ENCODE data around the gene PTGER2.

PTGER2 gene

DNA sequence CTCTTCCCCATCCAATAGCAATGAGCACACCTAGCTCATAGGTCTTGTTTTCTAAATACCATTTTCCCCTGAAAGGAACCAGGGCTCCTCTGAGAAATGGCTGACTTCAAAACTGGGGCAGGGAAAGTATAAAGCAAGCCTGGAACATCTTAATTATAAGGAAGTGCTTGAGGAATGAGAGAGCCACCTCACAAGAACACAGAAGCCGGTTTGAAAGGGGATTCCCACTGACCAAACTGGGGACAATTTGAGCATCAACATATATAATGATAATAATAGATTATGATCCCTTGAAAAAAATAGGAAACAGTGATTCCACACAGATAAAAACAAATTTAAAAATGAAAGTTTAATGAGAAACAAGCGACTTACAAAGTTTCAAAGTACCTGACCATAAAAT lies 22.1 kb downstream of the PTGER2 start:
- DNase-seq (ENCODE audit: low read depth in 2 of 2): no peak

DNA sequence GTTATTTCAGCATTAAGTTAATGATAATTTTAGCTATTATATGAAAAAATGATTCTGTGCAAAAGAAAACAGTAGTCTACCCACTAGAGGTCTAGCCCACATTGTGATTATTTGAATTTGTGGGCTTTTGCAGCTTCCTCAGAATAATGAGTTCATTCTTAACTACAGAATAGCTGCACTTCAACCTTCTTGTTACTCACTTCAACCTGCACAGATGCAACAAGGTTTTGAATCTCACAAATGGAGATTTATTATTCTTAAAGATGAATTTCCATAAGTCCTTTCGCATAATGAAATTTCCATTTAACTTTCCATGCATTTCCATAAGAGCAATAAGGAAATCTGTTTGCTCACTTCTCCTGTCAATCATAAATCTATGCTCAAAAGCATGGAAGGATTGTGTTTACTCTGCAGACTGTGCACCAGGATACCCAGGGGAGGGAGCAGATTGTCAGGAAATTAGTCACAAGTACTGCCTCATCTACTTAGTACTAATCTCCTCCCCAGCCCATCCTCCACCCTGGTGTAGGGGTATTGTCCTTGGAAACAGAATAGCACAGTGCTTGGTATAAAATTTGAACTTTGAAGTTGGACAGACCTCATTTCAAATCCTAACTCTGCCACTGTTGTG lies 24.1 kb downstream of the PTGER2 start:
- no peak for DNase-seq (ENCODE audit: low read depth in 2 of 2)

DNA sequence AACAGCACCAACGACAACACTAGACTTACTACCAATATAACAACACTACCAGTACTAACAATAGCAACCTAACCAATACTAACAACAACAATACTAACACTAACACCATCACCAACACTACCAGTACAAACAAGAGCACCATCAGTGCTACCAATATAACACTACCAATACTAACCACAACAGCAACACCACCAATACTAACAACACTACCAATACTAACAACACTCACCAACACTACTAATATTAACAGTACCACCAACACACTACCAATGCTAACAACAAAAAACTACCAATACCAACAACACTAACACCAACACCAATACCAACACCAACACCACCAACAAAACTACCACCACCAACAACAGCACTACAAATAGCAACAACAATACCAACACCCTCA lies 25.1 kb downstream of the PTGER2 start:
- no peak for DNase-seq (ENCODE audit: low read depth in 2 of 2)

DNA sequence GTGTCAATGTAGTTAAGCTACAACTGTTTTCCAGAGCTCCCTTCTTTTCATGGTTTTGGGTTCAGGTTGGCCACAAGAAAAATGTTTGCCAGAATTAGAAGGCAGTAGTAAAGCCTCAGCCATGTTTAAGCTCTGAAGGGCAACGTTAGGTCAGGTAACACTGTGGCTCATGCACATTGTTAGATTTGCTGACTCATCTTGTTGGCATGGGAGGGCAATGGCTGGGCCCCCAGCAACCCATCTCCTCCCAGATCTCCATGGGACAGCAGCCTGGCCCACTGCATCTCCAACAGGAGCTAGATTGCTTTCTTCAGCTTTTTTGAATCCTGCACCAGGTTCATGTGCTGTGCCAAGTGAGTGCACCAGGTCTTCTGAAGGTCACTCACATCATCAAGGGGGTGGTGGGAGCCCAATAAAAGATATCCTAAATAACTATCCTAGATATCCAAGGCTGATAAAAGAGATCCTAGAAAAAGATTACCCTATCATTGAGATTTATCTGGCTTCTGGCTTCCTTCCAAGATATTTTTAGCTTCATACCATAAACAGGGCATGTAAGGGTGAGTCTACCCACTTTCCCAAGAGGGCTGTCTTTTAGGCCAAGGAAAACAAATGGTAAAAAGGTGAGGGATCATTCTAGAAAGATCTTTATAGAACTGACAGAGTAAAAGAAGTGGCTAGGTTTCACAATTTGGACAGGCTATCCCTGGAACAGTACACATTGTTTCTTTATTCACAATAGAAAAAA lies 28.9 kb downstream of the PTGER2 start:
- DNase-seq (ENCODE audit: low read depth in 2 of 2): no peak

DNA sequence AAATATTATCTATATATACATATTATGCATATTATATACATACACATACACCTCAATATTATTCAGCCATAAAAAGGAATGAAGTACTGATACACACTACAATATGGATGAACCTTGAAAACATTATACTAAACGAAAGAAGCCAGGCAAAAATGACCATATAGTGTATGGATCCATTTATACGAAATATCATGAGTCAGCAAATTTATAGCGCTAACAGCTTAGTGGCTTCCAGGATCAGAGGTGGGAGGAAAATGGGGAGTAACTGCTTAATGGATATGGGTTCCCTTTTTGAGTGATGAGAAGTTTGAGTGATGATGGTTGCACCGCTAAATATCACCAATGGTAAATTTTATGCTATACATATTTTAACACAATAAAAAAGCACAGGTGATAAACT lies 32.7 kb downstream of the PTGER2 start:
- no peak for DNase-seq (ENCODE audit: low read depth in 2 of 2)

DNA sequence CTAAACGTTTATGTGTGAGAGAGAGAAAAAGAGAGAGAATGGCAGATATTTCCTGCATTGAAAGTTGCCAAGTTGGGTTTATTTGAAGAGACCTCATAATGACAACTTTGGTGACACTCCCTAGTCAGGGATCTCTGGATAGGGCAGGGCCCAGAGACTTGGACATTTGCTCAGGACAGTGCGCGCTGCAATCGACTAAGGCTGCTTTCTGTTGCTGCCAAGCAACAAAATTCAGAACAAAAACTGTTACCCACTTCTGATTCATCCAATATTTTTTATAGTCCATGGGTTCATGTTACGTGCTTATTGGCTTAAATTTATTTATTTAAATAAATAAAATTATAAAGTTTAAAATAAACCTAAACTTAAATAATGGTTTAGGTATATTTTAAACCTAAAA lies 34.2 kb downstream of the PTGER2 start:
- DNase-seq (ENCODE audit: low read depth in 2 of 2): no peak

DNA sequence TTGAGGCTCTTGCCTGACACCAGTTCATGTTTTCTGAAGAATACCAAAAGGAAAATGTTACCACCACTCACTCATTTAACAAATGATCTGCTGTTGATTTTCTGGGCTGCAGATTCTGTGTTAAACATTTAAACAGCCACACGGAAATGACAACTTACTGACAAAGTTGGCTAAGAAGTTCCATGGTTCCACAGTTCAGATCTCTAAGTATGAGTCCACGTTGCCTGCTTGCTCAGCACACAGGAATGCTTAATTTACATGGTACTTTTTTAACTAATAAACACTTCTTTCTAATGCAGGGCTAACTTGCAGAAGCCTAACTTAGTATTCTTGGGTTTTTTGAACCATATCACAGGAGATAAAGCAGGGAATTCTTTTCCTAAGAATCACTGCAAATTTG lies 34.7 kb downstream of the PTGER2 start:
- DNase-seq (ENCODE audit: low read depth in 2 of 2): no peak

DNA sequence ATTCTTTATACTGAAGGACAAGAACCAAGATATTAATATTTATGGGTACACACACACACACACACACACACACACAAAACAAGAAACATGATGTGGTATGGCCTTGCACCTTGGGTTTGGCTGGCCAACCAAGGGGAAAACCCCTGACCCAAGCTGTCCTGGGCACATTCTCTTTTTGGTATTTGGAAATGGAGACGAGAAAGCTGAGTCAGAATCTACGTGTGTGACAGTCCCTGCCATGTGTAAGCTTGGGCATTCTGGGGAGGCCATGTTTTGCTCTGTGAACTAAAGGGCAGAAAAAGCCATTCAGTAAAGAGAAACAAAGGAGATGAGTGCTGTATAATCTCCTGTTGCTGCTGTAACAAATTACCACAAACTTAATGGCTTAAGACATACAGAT lies 35.6 kb downstream of the PTGER2 start:
- peak in 1 of 2 donors; percentile 34 for DNase-seq (ENCODE audit: low read depth in 2 of 2)

DNA sequence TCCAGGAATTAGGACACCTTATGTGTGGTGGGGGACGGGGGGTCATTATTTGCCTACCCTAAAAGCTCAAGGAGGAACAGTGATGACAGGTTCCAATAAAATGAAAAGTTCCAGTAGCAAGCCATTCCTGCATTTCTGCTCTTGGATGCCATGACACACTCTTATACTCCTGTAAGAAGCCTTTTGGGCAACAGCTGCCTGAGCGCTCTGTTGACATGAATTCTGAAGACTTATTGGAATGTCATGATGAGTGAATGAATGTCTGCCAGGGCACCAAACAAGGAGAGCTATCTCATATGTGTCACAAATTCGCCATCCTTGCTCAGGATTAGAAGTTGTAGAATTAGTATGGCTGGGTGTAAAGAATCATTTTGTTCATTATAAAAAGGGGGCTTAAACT lies 36.3 kb downstream of the PTGER2 start:
- no peak for DNase-seq (ENCODE audit: low read depth in 2 of 2)

DNA sequence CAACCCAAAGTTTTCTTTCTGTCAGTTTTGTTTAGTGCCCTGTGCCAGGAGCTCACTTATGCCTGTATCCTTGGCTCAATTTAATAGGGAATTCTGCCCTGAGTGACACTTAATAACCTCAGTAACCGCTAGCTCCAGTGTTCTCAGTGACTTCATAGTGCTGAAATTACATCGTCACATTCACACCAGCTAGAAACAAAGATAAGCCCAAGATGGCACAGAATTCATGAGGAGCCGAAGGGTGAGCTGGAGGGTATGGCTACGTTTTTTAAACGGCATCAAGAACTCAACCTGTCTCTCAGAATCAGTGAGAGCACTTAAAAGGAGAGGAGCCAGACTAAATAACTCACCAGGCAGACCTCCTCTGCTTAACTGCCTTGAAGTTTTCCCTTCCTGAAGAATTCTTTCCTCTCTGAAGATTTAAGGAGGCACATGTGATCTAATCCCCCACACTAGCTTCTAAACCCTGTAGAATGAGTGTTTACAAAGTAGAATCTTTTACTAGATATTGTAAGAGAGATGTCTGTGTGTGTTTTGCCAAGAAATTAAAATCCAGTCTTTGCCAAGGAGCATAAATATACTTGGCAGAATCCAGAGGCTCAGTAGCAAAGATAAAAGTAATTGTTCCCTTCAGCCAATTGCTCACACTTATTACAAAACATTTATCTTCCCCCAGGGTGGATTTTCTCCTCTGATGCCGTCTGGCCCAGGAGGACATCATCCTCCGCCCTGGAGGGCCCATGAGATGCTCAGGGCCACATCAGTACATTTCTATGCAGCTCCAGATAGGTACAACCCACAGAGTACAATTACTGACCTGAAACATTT lies 37.3 kb downstream of the PTGER2 start:
- no peak for DNase-seq (ENCODE audit: low read depth in 2 of 2)

DNA sequence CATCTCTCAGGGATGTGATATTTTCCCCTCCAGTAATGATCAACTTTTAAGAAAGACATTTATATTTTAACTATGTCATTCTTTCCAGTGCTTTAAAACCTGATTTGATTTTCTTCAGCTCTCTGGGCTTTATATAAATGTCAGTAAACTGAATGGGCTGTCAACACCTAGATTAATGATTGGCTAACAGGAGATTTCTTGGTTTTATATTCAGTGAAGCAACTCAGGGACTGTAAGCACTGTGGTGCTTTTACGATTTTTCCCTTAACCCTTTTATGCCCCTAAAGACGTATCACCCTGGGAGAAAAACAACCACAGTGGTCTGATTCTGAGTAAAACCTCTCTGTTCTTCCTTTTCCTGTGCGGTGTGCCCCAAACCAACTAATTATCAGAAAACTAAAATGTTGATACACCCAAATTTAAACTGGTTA lies 38.0 kb downstream of the PTGER2 start:
- DNase-seq (ENCODE audit: low read depth in 2 of 2): peak in 1 of 2 donors; percentile 38

DNA sequence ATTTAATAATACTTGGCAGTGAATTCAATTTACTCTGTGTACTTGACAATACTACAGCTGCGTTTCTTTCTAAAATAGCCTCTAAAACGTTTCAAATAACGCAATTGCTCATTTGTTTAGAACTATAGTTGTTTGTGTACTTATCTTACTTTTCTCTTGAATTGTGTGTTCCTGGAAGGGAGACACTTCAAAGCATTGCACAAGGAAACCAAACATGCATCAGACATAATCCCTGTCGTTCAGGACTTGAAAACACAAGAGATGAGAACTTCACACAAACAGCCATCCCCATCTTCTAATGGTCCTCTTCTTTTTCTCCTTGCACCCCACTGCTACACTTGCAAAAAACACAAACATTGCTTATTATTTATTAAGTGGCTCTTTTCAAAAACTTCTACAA lies 38.5 kb downstream of the PTGER2 start:
- no peak for DNase-seq (ENCODE audit: low read depth in 2 of 2)

DNA sequence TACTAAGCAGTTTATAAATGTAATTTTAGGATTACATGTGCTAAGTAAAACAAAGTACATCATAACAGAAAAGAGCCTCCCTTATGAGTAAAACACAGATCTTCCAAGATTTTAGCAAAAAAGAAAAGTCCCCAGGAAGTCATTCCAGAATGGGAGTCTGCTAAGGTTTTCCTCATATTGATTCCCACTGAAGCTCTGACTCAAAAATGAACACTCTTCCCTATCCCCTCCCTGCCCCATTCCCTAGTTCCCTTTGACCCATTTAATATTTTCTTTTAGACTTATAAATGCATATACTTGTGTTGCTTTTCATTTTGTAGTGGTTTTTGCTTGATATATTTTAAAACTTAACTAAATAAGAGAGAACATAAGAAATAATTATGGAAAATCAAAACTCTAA lies 40.1 kb downstream of the PTGER2 start:
- DNase-seq (ENCODE audit: low read depth in 2 of 2): no peak

DNA sequence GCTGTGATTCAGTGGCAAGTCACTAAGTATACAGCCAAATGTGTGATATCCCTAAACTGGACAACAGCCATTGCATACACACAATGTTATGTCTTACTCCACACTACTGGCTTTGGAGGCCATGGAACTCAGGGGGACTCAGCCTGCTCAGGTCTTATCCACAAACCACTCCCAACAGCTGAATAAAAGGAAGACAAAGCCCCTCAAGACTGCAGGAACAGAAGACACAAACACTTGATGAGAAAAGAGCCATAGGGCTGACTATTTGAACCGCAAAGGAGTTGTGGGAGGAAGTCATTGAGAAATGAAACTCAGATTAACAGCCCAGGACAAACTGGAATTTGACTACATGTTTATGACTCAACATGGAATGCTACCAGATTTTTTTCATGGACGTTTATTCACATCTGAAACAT lies 40.9 kb downstream of the PTGER2 start:
- DNase-seq (ENCODE audit: low read depth in 2 of 2): no peak

DNA sequence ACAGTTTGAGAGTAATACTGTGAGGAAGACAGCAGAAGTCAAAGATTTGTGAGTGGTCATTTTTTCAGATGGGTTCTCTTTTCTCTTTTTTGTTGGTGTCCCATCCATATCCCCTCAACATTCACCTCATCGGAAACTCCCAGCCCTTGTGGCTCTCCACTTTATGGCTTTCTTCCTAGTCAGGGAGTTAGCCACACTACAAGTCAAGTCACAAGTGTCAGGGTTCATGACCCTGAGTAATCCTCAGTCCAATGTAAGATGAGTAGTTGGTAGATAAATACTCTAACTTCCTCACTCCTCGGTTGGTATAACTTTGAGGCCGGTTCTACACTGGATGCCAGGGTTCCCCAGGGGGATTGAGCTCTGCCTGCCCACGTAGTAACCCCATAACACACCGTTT lies 41.4 kb downstream of the PTGER2 start:
- DNase-seq (ENCODE audit: low read depth in 2 of 2): no peak

DNA sequence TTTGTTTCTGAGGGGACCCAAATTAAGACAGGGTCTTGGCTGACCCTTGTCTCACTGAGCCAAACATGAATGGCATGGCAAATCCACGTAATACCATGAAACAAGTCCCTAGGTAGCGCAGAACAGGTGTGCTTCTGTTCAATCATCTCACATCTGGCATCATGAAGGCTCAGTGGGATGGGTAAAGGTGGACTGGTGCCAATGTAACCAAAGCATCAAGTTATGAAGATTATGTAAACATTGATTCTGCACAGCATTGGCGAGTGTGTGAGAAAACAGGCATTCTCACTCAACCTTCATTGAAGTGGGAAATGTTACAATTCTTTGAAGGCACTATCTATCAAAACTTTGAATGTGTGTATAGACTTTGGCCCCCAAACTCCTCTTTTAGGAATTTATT lies 41.9 kb downstream of the PTGER2 start:
- no peak for DNase-seq (ENCODE audit: low read depth in 2 of 2)

DNA sequence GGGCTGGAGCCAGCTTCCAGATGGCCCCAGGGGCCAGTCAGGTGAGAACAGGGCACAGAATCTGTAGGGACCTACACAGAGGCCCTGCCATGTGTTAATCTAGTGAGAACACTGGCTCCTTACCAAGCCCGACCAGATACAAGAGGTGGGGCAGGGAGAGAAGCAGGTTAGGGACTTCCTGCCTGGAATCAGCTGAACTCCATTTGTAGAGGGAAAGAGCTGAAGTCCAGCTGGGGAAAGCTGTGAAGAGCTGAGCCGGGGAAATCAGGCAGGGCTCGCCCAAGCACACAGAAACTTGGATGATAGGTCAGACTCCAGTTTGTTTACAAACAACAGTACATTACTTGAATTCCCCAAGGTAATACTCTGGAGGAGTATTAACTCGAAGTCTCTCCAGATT lies 46.7 kb downstream of the PTGER2 start:
- DNase-seq (ENCODE audit: low read depth in 2 of 2): no peak

DNA sequence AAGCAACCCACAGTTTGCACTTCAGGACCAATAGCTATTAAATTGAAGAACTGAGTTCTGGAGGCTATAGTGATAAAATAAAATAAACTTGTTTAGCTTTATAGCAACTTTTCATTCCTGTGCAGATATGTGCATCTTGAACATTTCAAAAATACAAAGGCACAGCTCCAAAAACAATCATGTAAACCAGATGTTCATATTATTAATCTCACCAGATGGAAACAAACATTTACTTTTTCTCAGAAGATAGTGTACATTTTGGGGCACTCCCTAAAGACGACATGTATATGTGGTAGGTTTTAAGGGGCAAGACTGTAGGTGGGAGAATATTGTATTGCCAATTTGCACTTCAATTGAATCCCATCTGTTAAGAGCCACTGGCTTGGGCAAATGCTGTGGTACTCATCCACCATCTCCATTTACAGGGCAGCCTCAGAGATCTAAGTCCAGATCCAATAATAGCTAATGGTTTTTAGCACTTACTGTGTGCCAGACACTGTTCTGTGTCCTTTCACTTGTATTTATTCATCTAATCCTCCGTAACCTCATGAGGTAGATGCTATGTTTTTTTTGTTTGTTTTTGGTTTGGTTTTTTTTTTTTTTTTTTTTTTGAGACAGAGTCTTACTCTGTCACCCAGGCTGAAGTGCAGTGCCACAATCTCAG lies 49.1 kb downstream of the PTGER2 start:
- DNase-seq (ENCODE audit: low read depth in 2 of 2): no peak

DNA sequence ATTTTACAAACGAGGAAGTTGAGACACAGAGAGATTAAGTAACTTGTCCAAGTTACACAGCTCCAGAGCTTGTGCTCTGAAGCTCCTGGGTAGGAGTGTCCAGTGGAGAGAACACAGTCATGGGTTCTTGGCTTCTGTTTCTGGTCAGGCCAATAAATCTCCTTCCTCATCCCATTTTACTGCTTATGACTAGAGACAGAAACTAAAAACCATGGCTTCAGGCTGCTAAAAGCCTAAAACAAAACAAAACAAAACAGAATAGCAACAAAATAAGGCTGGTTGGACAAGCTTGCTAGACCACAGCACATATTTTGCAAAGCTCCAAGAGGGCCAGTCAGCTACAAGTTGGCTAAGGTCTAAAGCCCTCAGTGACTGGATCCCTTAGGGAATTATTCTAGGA lies 49.8 kb downstream of the PTGER2 start:
- DNase-seq (ENCODE audit: low read depth in 2 of 2): no peak

DNA sequence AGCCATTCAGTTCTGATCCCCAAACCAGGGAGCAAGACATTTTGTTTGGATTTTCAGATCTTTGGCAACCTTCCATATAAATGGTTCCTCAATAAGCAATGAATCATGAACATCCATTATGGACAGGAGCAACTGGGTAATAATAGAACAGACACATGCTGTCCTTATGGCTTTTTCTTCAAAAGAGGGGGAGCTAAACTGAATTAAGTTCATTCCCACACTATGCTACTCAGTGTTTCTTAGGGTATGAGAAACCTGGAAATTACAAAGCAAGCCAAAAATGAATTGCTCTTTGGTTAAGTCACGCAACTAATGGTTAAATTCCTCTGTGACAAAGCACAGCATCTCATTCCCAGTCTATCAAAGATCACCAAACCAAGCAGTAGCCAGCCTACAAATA lies 51.0 kb downstream of the PTGER2 start:
- no peak for DNase-seq (ENCODE audit: low read depth in 2 of 2)

DNA sequence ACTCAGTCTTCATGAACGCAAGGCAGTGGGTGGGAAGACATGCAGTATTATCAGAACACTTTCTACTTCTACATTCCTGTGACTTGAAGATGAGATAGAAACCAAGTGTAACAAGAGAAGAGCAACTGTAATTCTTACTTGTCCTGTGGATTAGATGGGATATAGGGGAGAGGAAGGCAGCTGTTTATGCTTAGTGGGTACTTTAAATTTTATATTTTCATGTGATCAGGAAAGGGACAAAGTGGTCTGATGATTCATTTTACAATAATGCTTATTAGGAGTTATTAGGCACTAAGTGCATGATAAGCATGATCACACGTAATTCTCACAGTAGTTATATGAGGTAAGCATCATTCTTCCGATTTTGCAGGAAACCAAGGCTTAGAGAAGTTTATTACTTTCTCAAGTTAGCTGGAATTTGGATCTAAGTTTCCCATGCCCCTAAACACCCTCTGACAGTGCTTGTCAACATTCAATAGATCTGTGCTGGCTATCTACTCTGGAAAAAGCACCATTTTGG lies 52.7 kb downstream of the PTGER2 start:
- DNase-seq (ENCODE audit: low read depth in 2 of 2): no peak

DNA sequence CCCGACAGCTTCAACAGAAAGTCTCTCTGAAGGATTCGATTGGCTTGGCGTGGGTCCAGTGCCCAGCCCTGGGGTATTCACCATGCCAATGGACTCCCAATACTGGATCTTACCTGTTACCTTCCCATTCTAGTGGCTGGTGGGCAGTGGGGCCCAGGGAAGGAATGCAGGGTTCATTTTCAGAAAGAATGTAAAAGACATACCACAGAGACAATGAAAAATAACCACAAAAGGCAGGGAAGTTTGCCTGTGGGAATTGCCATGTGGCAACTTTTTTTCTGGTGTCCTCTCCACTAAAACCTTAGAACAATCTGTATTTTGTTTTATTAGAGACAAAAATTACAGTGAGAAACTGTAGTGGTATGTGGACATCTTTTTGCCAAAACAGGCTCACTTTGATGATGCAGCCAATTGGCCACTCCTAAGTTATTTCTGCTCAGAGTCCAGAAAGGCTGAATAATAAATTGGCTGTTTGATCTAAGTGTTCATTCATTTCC lies 55.2 kb downstream of the PTGER2 start:
- no peak for DNase-seq (ENCODE audit: low read depth in 2 of 2)

Measured in stimulated activated CD8-positive, alpha-beta memory T cell treated with anti-CD3 and anti-CD28 coated beads, Interleukin-15, amount 100 ng/mL, for 48 hours (primary cell).